Activated naive CD4-positive, alpha-beta T cell treated with anti-CD3 and anti-CD28 coated beads, Interleukin-2, amount 50 U/mL, for 72 hours (primary cell): ENCODE results near the gene SLC7A1. TPM values are rescaled to one million over a fixed set of nuclear protein-coding genes. Genes with fewer than 3 reads are reported as not detected.

Experiments used
- ATAC-seq, 2 donors: fragments of 150-1000 bp; cut with Tn5 transposase; 2 replicates each; pipeline ENCODE4 v1.10.0; 2021; ENCODE audit warnings: mild to moderate bottlenecking in 2 of 2, moderate library complexity in 2 of 2
- DNase-seq, 2 donors: peaks; one replicate each; pipeline ENCODE4 v3.0.0; 2021 to 2022; ENCODE audit warnings: low spot score in 2 of 2
- H3K27ac Mint-ChIP-seq, 2 donors: one replicate each; pipeline ENCODE4 v1.8.0; 2022; ENCODE audit warnings: mild to moderate bottlenecking in 2 of 2, mixed read lengths in 2 of 2
- H3K36me3 Mint-ChIP-seq, 2 donors: one replicate each; pipeline ENCODE4 v1.8.0; 2022; ENCODE audit warnings: mixed read lengths in 2 of 2
- H3K9me3 Mint-ChIP-seq, 2 donors: one replicate each; pipeline ENCODE4 v1.8.0; 2022; ENCODE audit warnings: mixed read lengths in 2 of 2
- total RNA-seq, 2 donors: library from RNA; stranded (reverse); gene quantifications; one replicate each; pipeline ENCODE4 v1.2.3, GENCODE V29; 2022

Gene SLC7A1
- total RNA-seq, 2 donors from 2014 or later, result 63.8 to 92.7 TPM

DNA sequence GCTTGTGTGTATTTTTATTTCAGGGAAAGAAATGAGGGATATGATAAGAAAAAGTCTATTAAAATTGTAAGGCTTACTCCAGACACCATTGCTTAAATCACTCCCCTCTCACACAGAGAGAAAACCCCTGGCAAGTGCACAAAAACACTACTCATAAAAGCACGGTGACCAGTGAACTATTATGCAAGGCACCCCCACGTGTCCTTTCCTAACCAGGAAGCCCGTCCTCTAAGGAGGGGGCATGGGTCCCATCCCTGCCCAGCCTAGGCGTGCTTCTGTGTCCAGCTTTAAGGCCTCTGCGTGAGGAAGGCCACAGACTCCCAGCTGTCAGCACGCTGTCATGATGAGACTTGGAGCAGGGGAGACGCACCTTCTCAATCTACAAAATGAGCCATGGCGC is 83.5 kb downstream of the SLC7A1 start:
- ATAC-seq (no peak), DNase-seq (no peak)
- no peaks in the 10 kb centered on the region for H3K9me3 Mint-ChIP-seq
- H3K27ac Mint-ChIP-seq, result peak overlapping the region; percentile 55 to 78
- H3K36me3 Mint-ChIP-seq, result peaks cover 0 to 6% of the 10 kb centered on the region in 2 donors

DNA sequence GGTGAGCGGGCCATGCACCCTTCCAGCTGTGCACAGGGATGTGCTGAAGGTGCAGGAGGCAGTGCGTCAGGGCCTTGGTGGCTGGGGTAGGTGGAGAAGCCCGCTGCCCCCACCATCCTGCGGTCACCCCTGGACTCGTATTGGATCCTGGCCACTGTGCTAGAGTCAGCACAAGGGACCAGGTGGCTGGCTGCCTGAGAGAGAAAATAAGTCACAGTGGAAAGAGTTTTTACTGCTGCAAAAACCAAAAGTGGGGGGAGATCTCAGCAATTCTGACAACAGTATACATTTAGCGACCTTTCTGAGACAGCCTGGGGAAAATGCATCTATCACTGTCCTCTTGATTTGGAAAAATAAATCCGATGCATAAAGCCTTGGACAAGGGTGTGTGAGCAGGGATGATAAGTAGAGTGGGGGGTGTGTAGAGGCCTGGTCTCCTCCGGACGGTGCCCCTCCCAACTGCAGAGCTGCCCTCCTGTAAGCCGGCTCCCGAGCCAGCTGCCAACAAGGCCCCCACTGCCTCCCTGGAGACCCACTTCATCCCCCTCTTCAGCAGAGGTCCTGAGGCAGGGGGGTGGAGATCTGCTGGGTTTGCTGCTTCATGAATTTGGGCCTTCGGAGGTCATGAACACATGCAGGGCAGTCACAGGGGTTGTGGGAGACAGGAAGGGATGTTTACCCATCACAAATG is 84.2 kb downstream of the SLC7A1 start:
- H3K27ac Mint-ChIP-seq, result peak overlapping the region; percentile 55 to 78
- H3K9me3 Mint-ChIP-seq, result no peaks in the 10 kb centered on the region
- no peak for ATAC-seq
- H3K36me3 Mint-ChIP-seq, result peaks cover 0 to 6% of the 10 kb centered on the region in 2 donors
- no peak for DNase-seq

DNA sequence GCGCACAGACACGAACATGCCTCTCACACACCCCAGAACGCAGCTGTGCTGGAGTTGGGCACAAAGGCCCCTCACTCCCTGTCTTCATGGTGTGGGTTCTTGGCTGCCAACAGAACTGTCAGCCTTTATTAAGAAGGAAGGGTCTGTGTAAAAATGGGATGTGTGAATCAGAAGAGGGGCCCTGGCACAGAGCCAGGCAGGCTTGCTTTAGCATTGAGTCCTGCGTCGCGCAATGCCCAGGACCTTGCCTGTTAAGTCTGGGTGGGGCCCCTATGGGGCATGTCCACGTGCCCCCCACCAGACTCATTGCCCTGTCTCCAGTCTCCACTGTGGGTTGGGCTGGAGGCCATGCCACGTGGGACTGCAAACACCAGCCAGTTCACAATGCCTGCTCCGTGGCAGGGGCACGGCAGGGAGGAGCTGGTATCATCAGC is 84.8 kb downstream of the SLC7A1 start:
- peaks cover 0 to 6% of the 10 kb centered on the region in 2 donors for H3K36me3 Mint-ChIP-seq
- ATAC-seq, result no peak

DNA sequence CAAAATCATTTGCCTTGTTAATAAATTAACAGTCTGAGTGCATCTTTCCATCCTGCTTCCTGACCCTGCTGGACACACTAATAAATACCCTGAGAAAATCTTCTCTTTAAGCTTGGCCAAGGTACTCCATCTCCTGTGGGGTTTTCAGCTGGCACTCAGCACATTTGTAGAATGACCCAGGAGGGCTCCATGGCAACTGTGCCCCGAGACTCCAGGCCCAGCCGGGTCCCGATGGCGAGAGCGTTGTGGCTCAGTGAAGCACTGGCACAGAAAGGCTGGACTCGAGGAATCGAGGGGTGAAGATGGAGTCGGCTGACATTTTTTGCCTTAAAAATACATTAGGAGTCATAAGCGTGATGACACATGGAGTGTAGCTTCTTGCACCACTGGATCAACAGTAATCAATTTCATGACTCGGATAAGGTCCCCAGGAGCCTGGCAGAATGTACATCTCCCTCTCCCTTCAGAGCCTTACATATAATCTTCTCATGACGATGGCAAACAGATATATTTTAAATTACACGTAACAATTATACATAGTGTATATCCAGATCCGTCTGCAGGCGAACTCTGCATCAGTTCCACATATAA is 85.4 kb downstream of the SLC7A1 start:
- Mint-ChIP-seq H3K9me3 (no peaks in the 10 kb centered on the region), H3K27ac (no peak overlapping the region), H3K36me3 (peaks cover 0 to 6% of the 10 kb centered on the region in 2 donors)
- no peak for ATAC-seq
- no peak for DNase-seq

More for the DNA sequence above, 84.8 kb downstream of the SLC7A1 start:
- Mint-ChIP-seq H3K27ac (peak overlapping the region in 1 of 2 donors; percentile 55), H3K9me3 (no peaks in the 10 kb centered on the region)
- no peak for DNase-seq

- ATAC-seq (no peak), DNase-seq (no peak)
- Mint-ChIP-seq H3K9me3 (no peaks in the 10 kb centered on the region), H3K36me3 (peaks cover 0 to 6% of the 10 kb centered on the region in 2 donors), H3K27ac (peak overlapping the region; percentile 33 to 52)
Observed at GRCh38 chr13:29508876-29509252, 86.6 kb downstream of the SLC7A1 start.

DNA sequence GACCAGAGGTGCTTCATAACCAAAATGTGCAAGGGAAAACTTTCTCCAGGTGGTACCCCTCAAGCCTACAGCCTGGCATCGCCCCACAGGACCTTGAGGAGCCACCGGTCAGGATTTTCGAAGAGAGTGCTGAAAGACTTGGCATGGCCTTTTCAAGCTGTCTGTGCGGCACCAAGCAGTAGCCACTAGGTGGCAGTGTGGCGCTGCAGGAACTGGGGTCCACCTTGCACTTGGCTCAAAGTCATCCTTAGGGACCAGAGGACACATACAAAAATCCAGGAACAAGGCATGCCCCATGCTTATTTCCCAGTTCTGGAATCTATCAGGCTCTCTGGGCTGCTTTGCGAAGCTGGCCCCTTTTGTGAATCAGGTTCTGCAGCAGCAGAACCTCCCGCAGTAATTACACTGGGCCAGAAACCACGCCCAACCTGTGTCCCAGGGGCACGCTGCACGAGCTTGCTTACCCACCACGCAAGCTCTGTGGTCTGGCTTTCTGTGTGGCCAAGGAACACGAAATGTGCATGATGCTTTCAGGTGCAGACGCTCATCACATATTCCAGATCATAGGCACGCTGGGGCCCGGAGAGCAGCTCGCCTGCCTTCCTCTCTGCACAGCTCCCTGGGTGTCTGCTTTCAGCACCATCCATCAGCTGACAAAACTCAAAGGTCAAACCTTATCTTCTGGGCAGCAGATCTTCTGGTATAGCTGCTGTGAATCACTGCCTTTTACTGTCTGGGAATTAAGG is 87.2 kb downstream of the SLC7A1 start:
- Mint-ChIP-seq H3K9me3 (no peaks in the 10 kb centered on the region), H3K36me3 (peaks cover 0 to under 1% of the 10 kb centered on the region in 2 donors), H3K27ac (peak overlapping the region in 1 of 2 donors; percentile 60)
- DNase-seq, result peak; percentile 71 to 78
- peak; percentile 69 to 75 for ATAC-seq

GRCh38 chr13:29507356-29507755 is 88.1 kb downstream of the SLC7A1 start:
- ATAC-seq (no peak), DNase-seq (no peak)
- Mint-ChIP-seq H3K9me3 (no peaks in the 10 kb centered on the region), H3K27ac (peak overlapping the region in 1 of 2 donors; percentile 60), H3K36me3 (no peaks in the 10 kb centered on the region)

- Mint-ChIP-seq H3K27ac (no peak overlapping the region), H3K36me3 (no peaks in the 10 kb centered on the region), H3K9me3 (no peaks in the 10 kb centered on the region)
- ATAC-seq (no peak), DNase-seq (no peak)
Observed at GRCh38 chr13:29505950-29506349, 89.5 kb downstream of the SLC7A1 start.

- Mint-ChIP-seq H3K9me3 (no peaks in the 10 kb centered on the region), H3K27ac (no peak overlapping the region), H3K36me3 (no peaks in the 10 kb centered on the region)
- no peak for DNase-seq
- ATAC-seq, result no peak
Observed at GRCh38 chr13:29505511-29505910, 90.0 kb downstream of the SLC7A1 start.

DNA sequence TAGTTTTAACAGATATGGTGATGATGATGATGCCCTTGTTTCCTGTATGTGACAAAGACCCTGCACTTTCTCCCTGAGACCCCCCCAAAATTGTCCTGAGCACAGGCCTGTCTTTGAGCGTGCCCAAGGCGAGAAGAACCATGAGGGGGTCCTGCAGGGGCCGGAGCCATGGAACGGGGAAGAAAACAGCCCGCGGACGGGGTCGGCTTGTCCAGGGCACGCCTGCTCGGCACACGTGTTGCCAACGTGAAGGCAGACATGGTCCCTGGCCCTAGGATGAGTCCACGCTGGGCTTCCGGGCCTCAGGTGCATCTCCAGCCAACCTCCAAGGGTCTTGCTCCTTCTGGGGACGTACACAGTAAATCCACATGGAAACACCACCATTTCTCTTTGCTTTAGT is 90.8 kb downstream of the SLC7A1 start:
- H3K36me3 Mint-ChIP-seq, result no peaks in the 10 kb centered on the region
- no peak for DNase-seq
- H3K9me3 Mint-ChIP-seq, result no peaks in the 10 kb centered on the region
- H3K27ac Mint-ChIP-seq, result no peak overlapping the region
- ATAC-seq, result no peak

DNA sequence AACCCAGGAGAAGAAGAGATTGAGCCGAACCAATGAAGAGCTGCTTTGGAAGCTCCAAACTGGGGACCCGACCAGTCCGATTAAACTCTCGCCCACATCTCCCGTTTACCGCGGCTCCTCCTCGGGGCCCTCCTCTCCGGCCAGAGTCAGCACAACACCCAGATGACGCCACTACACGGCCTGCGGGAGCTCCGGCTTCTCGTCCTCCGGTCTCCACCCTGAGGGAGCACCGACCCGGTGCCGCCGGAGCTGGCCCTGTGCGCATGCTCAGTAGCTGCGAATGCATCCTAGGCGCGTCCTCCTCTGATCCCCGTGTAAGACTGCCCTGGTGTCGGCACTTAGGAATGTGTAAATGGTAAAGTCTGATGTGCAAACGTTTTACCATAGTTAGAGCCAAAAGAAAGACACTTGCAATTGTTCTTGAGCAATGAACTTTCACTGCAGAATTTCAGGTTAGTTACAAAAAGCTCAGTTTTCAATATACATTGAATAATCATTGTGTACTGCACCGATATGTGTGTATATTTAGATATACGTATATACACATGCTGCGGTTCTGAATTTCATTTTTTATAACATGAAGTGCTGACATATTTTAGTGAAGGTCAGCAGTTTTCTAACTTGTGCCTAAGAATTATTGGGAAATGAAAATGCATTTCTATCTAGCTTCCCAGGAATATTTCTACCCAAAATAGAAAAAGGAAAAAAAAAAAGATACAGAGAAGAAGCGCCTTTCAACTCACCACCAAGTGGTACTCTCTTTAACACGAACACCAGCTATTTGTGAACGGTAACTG is 92.2 kb downstream of the SLC7A1 start:
- ATAC-seq, result no peak
- no peaks in the 10 kb centered on the region for H3K36me3 Mint-ChIP-seq
- DNase-seq, result no peak
- no peaks in the 10 kb centered on the region for H3K9me3 Mint-ChIP-seq
- H3K27ac Mint-ChIP-seq, result no peak overlapping the region

- ATAC-seq, result no peak
- Mint-ChIP-seq H3K27ac (no peak overlapping the region), H3K9me3 (no peaks in the 10 kb centered on the region), H3K36me3 (no peaks in the 10 kb centered on the region)
- no peak for DNase-seq
Observed at GRCh38 chr13:29502391-29503008, 93.0 kb downstream of the SLC7A1 start.

GRCh38 chr13:29501674-29502073 is 93.8 kb downstream of the SLC7A1 start:
- ATAC-seq, result peak in 1 of 2 donors; percentile 18
- no peak for DNase-seq
- Mint-ChIP-seq H3K27ac (no peak overlapping the region), H3K9me3 (no peaks in the 10 kb centered on the region), H3K36me3 (no peaks in the 10 kb centered on the region)

DNA sequence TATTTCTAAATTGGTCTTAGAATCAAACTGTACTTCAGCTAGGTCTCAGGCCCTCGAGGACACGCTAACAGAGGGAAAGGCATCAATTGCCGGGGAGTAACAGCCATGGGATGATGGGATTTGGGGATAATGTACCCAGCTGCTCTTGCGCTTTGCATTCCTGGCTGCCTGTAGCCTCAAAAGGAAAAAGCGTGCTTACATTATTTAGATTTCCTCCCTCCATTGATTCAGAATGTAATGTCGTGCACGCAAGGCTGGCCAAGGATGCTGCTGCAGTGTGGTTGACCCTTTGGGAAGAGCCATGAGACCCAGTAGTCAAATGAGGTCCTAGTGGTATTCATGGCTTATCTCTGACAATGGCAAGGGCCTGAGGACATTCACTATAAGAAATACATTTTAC is 95.1 kb downstream of the SLC7A1 start:
- H3K27ac Mint-ChIP-seq, result no peak overlapping the region
- ATAC-seq, result no peak
- no peaks in the 10 kb centered on the region for H3K9me3 Mint-ChIP-seq
- DNase-seq, result no peak
- no peaks in the 10 kb centered on the region for H3K36me3 Mint-ChIP-seq

DNA sequence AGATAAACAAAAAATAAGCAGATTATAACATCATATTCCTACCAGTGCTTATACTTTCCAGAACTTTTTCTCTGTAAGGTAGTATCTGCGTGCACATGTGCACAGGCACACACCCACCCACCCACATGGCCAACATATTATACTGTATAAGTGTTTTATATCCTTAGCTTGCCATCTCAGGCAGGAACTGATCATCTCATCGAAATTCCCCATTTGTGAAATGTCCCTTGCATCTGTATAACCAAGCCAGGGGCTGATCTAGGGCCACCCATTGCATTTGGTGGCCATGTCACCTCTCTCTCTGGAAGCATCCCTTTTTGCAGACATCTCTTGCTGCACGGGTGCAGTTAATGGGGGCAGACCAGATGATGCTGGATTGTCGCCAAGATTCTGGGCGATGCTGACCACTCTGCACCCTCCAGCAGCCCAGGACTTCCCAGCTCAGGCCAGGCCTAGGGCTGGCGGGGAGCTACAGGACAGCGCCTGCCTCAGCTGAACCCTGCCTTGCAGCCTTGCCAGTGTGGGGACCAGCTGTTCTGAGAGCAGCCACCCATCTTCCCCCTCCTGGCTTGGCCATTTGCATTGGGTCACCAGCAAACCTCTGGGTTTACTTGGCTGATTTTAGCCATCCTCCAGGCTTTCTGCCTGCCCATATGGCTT is 95.9 kb downstream of the SLC7A1 start:
- Mint-ChIP-seq H3K27ac (no peak overlapping the region), H3K36me3 (no peaks in the 10 kb centered on the region), H3K9me3 (no peaks in the 10 kb centered on the region)
- DNase-seq, result no peak
- ATAC-seq, result no peak

DNA sequence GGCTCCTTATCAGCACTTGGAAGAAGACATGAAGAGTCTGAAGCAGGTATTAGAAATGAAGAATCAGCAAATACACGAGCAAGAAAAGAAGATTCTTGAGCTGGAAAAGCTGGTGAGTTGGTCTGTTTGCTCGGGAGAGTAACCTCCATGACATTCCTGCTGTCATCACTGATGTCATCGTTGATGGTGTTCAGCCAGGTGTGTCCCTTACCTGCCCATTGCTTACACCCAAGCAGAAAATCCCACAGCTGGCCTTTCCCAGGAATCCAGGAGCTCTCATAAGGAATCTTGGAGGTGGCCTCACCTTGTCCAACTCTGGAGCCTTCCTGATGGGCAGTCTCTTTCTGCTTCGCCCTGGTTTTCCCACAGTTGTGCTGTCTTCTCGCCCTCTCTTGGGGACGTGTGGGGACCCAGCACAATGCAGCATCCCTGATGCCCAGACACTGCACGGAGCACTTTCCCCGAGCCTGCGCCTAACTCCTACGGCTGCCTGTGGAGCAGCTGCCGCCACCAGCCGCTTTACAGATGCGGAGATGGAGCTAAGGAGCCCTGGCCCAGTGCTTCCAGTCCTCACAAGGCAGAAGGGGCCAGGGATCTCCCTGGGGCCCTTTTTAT is 97.0 kb downstream of the SLC7A1 start:
- DNase-seq, result no peak
- Mint-ChIP-seq H3K27ac (no peak overlapping the region), H3K9me3 (no peaks in the 10 kb centered on the region), H3K36me3 (no peaks in the 10 kb centered on the region)
- ATAC-seq, result no peak
